ENCODE measurements around the gene H2AZ1. TPM values are rescaled to one million over a fixed set of nuclear protein-coding genes. Genes with fewer than 3 reads are reported as not detected.

Gene H2AZ1
- total RNA-seq, 4 donors from 2014 or later: 78.7 to 188 (median 142) TPM

- no peak for TF ChIP-seq CTCF (IDR thresholded peaks at IDR 0.05; ENCODE audit: low read depth)
Observed at GRCh38 chr4:99960648-99961047, 10.6 kb upstream of the H2AZ1 start.

- TF ChIP-seq CTCF (IDR thresholded peaks at IDR 0.05; ENCODE audit: low read depth): no peak
Observed at GRCh38 chr4:99950913-99951254, 809 bp upstream of the H2AZ1 start.

- TF ChIP-seq CTCF (IDR thresholded peaks at IDR 0.05; ENCODE audit: low read depth): no peak
Observed at GRCh38 chr4:99949034-99949998, 759 bp downstream of the H2AZ1 start.

DNA sequence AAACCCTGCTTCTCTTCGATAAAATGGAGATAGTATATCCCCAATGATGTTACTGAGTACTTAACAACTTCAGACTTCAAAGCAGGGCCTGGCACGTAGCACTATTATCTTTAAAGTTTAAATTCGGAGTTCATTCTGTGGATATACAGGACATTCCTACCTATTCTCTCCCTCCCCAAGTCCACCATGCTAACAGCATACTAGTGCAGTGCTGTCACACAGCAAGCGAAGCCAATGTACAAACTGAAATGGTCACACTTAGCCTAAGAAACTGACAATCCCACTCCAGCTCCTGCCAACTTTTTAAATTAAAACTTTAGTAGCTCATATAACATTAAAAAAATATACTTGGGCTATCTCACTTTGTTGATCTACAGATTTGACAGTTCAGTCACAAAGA lies 2.5 kb downstream of the H2AZ1 start:
- TF ChIP-seq CTCF (IDR thresholded peaks at IDR 0.05; ENCODE audit: low read depth): no peak

DNA sequence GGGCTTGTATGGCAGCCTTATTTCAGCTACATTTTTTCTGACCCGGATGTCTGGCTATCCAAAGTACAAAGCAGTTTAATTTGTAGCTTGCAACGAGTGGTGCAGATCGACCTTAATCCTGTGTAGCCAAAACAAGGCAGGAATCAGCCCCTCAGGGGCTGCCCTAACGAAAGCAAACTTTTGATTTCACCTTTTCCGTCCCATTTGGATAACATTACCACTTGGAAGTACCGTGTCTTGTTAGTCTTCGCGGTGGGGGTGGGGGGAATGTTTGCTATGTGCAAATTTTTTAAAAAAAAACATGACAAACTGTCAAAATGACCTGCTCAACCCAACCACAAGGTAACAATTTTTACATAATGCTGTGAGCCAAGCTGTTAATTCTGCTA lies 2.9 kb downstream of the H2AZ1 start:
- TF ChIP-seq CTCF (IDR thresholded peaks at IDR 0.05; ENCODE audit: low read depth): no peak

- no peak for TF ChIP-seq CTCF (IDR thresholded peaks at IDR 0.05; ENCODE audit: low read depth)
Observed at GRCh38 chr4:99946356-99947189, 3.5 kb downstream of the H2AZ1 start, which contains the start of gene DNAJB14. Gene DNAJB14 (minus strand): TSS chr4:99946618. CDS start chr4:99946571, 47 bp downstream.
